GM18517 (cell line): ENCODE measurements around the gene HMGXB3.
A peak's percentile ranks its signal among the peaks of the same experiment; 100 is the strongest.
"Not testable (repeated sequence)": the region's sequence is repeated elsewhere in the genome, so short reads cannot be mapped to it uniquely, and the experiment has no call there.

Experiments
- ATAC-seq: cut with Tn5 transposase; IDR thresholded peaks from one replicate; pipeline ENCODE4 v1.9.1; 2021; ENCODE audit warnings: mild to moderate bottlenecking, moderate library complexity; ENCODE audit not compliant: unreplicated experiment

HMGXB3 gene

DNA sequence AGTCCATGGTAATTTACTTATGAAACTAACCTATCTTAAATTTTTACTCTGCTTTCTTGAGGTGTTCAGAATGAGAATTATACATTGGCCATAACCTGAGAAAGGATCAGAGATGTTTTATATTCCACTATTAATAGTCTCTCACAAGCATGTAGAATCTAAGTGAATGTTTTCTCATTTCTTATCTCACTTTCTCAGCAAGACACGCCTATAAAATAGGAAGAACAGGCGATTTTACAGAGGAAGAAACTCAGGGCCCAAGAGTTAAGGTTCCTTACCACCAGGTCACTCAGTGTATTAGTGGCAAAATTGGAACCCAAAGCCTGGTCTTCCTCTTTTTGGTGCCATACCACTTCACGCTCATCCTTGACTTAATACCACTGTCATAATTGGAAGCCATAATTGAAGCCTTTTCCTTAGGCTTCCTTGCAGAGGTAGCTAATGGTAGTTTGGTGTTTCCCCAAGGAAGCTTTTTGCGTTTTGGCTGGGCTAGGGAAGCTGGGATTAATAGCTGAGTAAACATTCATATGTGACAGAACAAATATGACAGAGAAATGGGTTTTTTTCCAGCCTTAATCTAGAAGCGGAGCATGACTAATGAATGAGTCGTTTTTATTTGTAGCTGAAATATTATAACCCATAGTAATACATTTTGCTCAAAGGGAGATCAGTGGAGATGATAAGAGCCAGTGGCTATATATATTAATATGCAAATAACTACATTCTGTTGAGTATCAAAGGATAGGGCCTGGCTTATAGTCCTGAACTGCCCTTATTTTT, 16.9 kb downstream of the HMGXB3 start:
- ATAC-seq, result no peak

DNA sequence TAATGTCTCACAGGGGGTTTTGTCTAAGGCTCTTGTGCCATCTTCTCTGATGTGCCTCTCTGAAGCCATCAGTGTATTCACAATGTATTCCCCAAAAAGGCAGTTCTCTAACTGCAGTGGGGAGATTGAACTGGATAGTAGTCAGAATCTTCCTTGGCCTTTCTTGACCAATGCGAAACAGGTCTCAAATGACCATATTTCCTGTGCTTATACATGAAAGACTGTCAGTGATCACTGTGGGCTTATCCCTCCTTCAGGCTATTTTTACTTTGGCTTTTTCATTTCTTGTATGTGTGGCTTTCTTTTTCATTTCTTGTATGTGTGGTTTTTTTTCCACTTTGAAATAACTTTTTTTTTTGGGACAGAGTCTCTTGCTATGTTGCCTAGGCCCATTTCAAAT, 19.7 kb downstream of the HMGXB3 start:
- no peak for ATAC-seq

DNA sequence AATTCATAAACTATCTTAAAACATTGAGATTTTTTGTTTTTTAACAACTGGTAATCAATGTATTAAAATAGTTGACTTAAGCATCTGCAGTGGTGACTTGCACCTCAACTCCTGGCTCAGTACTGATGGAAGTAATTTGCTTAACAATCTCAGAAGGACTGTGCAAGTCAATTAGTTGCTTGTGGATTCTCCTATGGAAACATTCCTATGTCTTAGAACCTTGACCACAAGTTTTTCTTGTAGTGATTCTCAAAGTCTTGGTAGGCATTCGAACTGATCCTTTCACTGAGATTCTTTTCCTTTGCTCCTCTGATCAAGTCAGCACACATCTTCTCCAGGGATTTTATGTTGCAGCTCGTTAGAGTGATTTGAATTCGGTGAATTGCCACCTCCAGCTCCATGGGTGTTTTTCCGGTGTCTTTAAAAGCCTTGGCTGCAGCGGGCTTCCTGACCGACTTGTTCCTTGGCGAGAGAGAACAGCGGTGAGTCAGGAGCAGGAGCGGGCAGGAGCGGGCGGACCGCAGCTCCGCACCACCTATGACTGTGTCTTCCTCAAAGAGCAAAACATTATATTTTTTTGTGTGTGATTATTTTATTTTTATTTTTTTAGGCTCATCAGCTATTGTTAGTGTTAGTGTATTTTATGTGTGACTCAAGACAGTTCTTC, 21.1 kb downstream of the HMGXB3 start:
- ATAC-seq, result no peak

GRCh38 chr5:150022158-150022531, 21.6 kb downstream of the HMGXB3 start:
- ATAC-seq, result no peak

GRCh38 chr5:150022681-150023080, 22.1 kb downstream of the HMGXB3 start:
- ATAC-seq, result no peak

DNA sequence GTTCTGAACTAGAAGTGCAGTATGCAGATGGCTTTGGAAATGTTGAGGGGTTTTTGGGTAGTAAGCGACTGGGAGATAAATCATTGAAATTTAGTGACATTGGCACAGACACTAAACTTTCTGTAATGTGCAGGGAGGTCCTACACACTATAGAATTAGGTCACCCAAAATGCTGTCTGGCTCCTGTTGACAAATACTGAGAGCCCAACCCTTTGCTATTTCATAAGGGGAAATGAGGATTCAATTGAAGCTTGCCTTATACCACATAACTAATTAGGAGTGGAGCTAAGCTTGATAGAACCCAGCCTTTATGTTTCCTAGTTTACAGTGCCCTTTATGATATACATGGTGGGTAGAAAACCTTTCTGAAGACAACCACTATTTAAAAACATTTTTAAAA, 22.6 kb downstream of the HMGXB3 start:
- ATAC-seq, result no peak

DNA sequence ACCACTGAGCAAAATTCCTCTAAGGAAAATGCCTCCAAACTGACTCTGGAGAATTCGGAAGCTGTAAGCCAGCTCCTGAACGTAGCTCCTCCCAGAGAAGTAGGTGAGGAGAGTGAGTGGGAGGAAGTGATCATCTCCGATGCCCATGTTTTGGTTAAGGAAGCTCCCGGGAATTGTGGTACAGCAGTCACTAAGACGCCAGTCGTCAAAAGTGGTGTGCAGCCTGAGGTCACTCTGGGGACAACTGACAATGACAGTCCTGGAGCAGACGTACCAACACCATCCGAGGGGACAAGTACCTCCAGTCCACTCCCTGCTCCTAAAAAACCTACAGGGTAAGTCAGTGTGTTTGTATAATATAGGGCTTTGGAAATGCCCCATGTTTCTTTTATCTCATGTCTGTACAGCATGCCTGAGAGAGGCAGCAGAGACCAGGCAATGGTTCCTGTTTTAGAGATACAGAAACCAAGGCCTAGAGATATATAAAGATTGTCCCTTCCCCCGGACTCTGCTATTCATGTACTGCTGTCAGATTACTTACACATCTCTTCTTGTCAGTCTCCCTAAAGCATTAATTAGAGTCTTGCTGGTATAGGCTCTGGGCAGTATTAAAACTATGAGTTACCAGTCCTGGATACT, 23.9 kb downstream of the HMGXB3 start:
- no peak for ATAC-seq

- no peak for ATAC-seq
Observed at GRCh38 chr5:150026682-150027172, 26.2 kb downstream of the HMGXB3 start.

GRCh38 chr5:150028047-150028446, 27.5 kb downstream of the HMGXB3 start:
- not testable (repeated sequence) for ATAC-seq

- no peak for ATAC-seq
Observed at GRCh38 chr5:150033334-150033733, 32.8 kb downstream of the HMGXB3 start.

DNA sequence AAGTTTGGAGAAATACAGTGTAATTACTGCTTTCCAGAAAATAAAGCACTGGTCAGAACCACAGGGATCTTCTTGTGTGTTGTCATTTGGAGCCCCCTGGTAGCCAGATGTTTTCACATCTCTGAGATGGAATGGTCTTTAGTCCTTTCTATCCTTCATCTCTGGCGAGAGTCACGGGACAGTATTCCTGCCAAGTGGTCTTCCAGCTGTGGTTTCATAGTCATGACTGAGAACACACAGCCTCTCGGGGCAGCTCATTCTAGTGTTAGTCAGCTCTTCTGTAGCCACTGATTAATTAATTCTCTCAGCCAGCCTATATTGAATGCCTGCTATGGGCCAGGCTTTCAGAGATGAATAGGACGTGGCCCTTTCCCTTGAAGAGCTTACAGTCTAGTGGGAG, 34.1 kb downstream of the HMGXB3 start:
- no peak for ATAC-seq

- peak; percentile 96 for ATAC-seq
Observed at GRCh38 chr5:150035139-150035895, 34.8 kb downstream of the HMGXB3 start.

DNA sequence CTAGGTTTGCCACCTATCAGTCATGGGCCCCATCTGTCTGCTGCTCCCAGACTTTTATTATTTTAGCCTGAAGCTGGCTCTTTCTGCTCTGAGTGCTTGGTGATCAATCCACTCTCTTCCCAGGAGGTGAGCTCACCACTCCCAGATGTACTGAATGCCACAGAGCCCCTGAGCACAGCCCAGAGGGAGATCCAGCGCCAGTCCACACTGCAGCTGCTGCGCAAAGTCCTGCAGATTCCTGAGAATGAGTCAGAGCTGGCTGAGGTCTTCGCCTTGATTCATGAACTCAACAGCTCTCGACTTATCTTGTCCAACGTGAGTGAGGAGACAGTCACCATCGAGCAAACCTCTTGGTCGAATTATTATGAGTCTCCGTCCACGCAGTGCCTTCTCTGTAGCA, 36.0 kb downstream of the HMGXB3 start:
- no peak for ATAC-seq

GRCh38 chr5:150038547-150038946, 38.0 kb downstream of the HMGXB3 start:
- no peak for ATAC-seq

- ATAC-seq, result no peak
Observed at GRCh38 chr5:150042459-150042858, 41.9 kb downstream of the HMGXB3 start.

DNA sequence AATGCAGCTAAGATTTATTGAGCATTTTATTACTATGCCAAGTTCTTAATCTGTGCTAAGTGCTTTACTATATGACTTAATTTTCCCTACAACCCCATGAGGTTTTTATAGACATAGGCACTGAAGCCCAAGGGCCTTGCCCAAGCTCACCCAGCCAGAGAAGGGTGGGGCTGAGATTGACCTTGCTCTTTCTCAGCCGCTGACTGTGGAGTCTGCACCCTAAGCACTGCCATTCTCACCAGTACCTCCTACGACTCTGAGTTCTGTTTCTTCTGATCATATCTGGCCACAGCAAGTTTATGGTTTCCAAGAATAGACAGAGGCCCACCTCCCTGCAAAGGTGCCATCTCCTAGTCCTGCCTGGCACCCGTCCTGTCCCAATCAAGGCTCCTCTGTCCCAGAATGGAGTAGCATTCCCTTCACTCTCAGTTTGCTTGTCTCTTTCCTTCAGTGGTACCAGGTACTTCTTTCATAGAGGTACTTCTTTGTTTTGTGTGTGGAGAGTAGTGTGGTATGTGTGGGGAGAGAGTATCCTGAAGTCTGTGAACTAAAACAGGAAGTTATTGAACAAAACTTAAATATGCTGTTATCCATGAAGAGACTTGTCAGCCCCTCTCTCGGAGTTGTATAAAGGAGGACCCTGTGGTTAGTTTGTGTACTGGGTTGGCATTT, 43.3 kb downstream of the HMGXB3 start:
- ATAC-seq, result no peak

GRCh38 chr5:150044329-150044681, 43.8 kb downstream of the HMGXB3 start:
- ATAC-seq, result no peak

DNA sequence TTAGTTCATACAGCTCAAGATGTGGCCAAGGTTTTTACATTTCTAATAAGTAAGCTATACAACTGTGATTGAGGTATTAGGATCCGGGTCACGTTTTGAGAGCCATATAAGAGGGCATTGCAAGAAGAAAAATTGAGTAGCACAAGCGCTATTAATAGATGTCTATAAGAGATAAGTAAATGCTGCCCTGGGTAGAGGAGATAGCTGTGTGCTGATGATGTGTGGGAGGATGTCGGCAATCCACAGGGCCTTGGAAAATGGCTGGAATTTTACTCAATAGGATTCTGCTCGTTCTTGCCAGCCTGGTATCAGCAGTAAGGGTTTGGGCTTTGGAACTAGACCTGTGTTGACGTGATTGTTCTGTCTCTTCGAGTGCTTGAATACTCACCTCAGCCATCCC, 44.2 kb downstream of the HMGXB3 start:
- ATAC-seq, result no peak

DNA sequence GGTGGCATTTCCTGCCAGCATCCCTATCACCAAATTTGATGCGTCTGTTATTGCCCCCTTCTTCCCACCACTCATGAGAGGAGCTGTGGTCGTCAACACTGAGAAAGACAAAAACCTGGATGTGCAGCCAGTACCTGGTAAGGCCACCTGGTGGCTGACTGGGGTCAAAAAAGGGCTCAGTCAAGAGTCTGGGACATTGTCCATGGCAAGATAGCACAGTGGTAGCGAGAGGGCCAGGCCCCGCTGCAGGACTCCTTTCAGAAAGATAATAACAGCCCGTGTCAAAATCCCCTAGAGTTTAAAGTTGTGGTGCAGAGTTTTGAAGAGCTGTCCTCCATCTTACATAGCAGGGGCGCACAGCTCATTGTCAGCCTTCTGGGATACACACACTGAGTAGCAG, 45.0 kb downstream of the HMGXB3 start:
- ATAC-seq, result no peak

DNA sequence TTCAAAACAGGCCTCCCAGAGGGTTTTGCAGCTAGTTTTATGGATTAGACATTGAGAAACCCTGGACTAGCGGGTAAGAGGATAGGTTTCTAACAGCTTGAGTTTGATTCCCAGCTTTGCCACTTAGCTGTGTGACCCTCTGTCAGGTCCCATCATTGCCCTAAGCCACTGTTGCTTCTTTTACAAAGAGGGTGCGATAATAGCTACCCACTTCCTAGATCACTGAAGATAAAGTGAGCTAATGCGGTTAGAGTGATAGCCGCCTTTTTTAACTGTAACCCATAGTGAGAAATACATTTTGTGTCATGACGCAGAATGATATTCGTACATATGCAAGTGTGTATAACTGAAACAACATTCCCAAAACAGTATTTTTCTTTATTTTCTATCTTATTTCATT, 45.5 kb downstream of the HMGXB3 start:
- no peak for ATAC-seq
